ENCODE measurements around the gene TRIM16.
"Not testable (repeated sequence)": the region's sequence is repeated elsewhere in the genome, so short reads cannot be mapped to it uniquely, and the experiment has no call there.

TRIM16 gene

GRCh38 chr17:15683824-15684478 lies at the start of gene TRIM16:
TSS of gene TRIM16 (minus strand) at chr17:15684311. CDS start at chr17:15651609, 32,702 bp downstream.
- DNase-seq (ENCODE audit: extremely low spot score, insufficient read length, low read depth) (peak; percentile 36), FAIRE-seq (peak; percentile 83)

- not testable (repeated sequence) for DNase-seq (ENCODE audit: extremely low spot score, insufficient read length, low read depth)
- FAIRE-seq = peak; percentile 31
Observed at GRCh38 chr17:15733174-15733789, 49.2 kb upstream of the TRIM16 start.

GRCh38 chr17:15731900-15732299 lies 47.8 kb upstream of the TRIM16 start, which contains the start of gene TBC1D26:
TSS of gene TBC1D26 (plus strand) at chr17:15732283. CDS start at chr17:15735349, 3,066 bp downstream.
- FAIRE-seq; DNase-seq (ENCODE audit: extremely low spot score, insufficient read length, low read depth): not testable (repeated sequence)

- not testable (repeated sequence) for FAIRE-seq
Observed at GRCh38 chr17:15730535-15730934, 46.4 kb upstream of the TRIM16 start.

DNA sequence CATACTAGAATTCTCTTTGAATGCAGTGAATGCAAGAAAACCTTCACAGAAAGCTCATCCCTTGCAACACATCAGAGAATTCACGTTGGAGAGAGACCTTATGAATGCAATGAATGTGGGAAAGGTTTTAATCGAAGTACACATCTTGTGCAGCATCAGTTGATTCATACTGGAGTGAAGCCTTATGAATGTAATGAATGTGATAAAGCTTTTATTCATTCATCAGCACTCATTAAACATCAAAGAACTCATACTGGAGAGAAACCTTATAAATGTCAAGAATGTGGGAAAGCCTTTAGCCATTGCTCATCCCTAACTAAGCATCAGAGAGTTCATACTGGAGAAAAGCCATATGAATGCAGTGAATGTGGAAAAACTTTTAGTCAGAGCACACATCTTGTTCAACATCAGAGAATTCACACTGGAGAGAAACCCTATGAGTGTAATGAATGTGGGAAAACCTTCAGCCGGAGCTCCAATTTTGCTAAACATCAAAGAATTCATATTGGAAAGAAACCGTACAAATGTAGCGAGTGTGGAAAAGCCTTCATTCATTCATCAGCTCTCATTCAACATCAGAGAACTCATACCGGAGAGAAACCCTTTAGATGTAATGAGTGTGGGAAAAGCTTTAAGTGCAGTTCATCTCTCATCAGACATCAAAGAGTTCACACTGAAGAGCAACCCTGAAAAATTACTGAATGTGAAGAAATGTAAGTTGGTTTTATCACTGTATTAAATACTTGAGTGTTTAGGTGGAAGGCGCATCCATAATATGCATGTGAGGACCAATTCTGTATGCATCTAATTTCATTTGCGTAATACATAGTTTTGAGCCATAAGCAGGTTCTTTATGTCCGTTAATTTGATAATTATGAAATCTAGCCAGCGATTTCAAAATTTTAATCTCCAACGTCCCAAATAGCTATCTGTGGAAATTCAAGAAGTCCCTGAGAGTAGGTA lies 32.8 kb upstream of the TRIM16 start:
- peak; percentile 18 for FAIRE-seq
- DNase-seq (ENCODE audit: extremely low spot score, insufficient read length, low read depth) = not testable (repeated sequence)

More at GRCh38 chr17:15730535-15730934, 46.4 kb upstream of the TRIM16 start:
- DNase-seq (ENCODE audit: extremely low spot score, insufficient read length, low read depth) = not testable (repeated sequence)

DNA sequence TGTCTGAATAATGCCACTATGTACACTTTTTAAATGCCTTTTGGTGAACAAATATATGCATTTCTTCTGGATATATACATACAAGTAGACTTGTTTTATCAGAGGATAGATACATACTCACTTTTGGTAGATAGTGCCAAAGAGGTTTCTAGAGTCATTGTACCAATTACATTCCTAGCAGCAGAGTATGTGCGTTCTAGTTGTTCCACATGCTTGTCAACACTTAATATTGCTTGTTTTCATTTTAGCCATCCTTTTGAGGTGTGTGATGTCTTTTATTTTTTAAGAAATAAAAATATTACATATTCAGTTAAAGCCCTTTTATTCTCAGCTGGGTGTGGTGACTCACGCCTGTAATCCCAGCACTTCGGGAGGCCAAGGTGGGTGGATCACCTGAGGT lies 24.8 kb upstream of the TRIM16 start:
- not testable (repeated sequence) for FAIRE-seq; DNase-seq (ENCODE audit: extremely low spot score, insufficient read length, low read depth)

DNA sequence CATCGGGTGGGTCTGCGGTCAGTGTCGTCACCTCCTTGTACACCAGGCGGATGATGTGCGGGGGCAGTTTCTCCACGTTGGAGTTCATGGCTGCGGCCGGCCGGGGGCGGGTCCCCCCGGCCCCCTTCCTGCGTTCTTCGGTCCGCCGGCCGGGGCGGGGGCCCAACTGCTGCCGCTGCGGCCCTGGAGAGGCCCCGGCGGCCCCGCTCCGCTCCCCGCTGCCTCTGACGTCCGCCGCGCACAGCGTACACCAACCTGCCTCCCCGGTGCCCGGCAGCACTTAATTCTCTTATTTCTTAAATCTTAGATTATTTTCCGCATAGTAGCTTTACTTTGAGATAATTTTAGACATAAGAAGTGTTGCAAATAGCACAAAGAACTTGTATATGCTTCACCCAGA lies 20.7 kb upstream of the TRIM16 start:
- FAIRE-seq; DNase-seq (ENCODE audit: extremely low spot score, insufficient read length, low read depth): not testable (repeated sequence)

GRCh38 chr17:15704239-15704638 lies 20.1 kb upstream of the TRIM16 start:
- FAIRE-seq; DNase-seq (ENCODE audit: extremely low spot score, insufficient read length, low read depth): not testable (repeated sequence)

GRCh38 chr17:15699937-15700336 lies 15.8 kb upstream of the TRIM16 start:
- not testable (repeated sequence) for FAIRE-seq

GRCh38 chr17:15699413-15699924 lies 15.4 kb upstream of the TRIM16 start, which contains the start of gene ZNF286A:
TSS of gene ZNF286A (plus strand) at chr17:15699752. CDS start at chr17:15700330, 578 bp downstream.
- peak; percentile 98 for FAIRE-seq
- DNase-seq (ENCODE audit: extremely low spot score, insufficient read length, low read depth) = peak; percentile 73

More at GRCh38 chr17:15699937-15700336, 15.8 kb upstream of the TRIM16 start:
- not testable (repeated sequence) for DNase-seq (ENCODE audit: extremely low spot score, insufficient read length, low read depth)

GRCh38 chr17:15698967-15699366 lies 14.9 kb upstream of the TRIM16 start:
- peak; percentile 9 for FAIRE-seq

DNA sequence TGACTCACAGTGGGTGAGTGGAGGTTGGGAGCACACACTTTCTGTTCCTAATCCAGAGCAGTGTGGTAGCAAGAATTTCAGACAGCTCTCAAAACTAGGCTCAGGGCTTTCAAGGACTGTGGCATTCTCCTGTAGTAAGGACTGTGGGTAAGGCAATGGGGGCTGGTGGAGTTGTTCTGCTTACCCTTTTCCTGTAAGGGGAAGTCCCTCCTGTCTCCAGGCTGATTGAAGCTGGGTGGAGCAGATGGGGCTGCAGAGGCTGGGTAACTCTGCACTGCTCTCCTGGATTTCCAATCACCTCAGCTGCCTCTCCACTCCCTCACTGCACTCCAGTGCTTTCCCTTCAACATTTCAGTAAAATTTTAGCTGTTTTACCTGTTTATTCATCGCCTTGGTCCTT lies 3.4 kb upstream of the TRIM16 start:
- FAIRE-seq; DNase-seq (ENCODE audit: extremely low spot score, insufficient read length, low read depth): not testable (repeated sequence)

More at GRCh38 chr17:15698967-15699366, 14.9 kb upstream of the TRIM16 start:
- not testable (repeated sequence) for DNase-seq (ENCODE audit: extremely low spot score, insufficient read length, low read depth)

DNA sequence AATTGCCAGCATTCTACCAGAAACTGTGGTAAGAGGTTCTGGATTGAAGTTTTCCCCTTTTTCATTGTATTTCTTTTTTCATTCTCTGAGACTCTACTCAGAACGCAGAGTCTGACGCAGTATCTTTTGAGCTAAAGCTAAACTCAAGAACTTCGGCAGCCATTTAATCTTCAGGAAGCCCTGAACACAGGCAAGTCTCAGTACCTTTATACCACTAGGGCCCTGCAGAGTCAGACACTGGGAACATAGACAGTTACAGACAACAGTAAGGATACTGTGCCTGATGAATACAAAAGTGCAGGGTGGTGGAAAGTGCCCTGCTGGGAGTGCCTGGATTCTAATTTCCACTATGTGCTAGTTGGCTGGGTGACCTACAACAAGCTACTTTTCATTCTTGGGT lies 976 bp downstream of the TRIM16 start:
- DNase-seq (ENCODE audit: extremely low spot score, insufficient read length, low read depth); FAIRE-seq: not testable (repeated sequence)

DNA sequence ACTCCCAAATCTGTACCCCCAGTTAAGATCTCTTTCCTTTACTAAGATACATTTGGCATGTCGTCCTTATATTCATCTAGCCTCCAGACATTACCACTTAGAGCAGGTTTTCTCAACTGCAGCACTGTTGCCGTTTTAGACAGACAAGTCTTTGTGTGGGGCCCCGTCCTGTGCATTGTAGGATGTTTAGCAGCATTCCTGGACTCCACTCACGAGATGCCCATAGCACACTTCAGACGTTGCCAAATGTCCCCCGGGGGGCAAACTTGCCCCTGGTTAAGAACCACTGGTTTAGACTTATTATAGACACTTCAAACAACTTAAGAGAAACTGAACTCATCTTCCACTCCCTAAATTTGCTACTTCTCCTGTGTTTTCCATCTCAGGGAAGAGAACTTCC lies 8.1 kb downstream of the TRIM16 start:
- not testable (repeated sequence) for FAIRE-seq; DNase-seq (ENCODE audit: extremely low spot score, insufficient read length, low read depth)

- not testable (repeated sequence) for FAIRE-seq; DNase-seq (ENCODE audit: extremely low spot score, insufficient read length, low read depth)
Observed at GRCh38 chr17:15674640-15675039, 9.5 kb downstream of the TRIM16 start.

GRCh38 chr17:15669526-15669925 lies 14.6 kb downstream of the TRIM16 start:
- peak; percentile 65 for FAIRE-seq
- DNase-seq (ENCODE audit: extremely low spot score, insufficient read length, low read depth) = not testable (repeated sequence)

DNA sequence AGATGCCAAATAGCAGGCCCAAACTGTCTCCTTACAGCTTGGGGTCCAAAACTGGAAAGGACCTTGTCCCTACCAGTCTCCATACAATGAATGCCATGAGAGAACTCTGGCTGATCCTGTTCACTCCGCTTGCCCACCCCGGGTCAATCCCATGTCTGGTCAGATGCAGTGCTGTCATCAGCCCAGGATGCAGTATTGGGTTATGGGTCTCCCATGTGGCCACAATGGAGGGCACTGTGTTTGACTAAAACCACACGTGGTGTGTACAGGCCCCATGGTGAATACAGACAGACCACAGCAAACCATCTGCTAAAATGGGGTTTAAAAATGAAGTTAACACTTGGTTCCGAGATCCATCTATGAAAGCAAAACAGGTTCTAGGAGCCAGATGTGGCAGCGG lies 20.4 kb downstream of the TRIM16 start:
- DNase-seq (ENCODE audit: extremely low spot score, insufficient read length, low read depth) = no peak
- no peak for FAIRE-seq

DNA sequence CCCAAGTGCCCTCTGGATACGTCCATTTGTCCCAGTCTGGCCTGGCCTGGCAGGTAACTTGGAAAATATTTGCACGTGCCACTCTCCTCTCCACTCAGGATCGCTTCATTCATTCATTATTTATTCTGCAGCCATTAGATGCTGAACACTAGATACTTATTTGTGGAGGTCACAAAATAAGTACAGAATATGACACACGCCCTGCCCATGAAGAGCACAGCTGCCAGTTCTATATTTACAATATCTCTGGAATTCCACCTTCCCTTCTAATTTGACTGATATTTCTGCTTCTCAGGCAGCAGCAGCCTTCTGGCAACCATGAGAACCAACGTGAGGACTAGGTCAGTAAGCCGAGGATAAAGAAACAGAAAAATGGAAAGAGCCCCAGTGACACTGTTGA lies 20.9 kb downstream of the TRIM16 start:
- FAIRE-seq (no peak), DNase-seq (ENCODE audit: extremely low spot score, insufficient read length, low read depth) (no peak)

- FAIRE-seq (no peak), DNase-seq (ENCODE audit: extremely low spot score, insufficient read length, low read depth) (no peak)
Observed at GRCh38 chr17:15662681-15663080, 21.4 kb downstream of the TRIM16 start.

DNA sequence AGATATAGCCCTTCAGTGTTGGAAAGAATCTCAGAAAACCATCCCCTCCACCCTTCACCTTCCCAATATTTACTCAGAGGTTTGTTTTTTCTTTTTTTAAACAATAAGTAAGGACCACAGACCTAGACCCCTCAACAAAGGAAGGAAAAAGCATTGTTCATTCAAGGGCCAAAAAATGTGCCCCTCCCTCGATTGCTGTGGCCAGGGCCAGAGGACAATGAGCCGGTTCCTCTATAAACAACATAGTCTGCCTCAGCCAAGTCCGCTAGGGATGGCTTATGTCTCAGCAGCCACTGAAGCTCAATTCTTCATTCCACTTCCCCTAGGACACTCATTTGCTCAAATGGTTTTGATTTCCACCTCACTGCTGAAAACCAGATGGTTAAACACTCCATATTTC lies 24.0 kb downstream of the TRIM16 start:
- DNase-seq (ENCODE audit: extremely low spot score, insufficient read length, low read depth) = no peak
- FAIRE-seq = no peak

Measured in GM18507 (cell line).